NCI-H69 (cell line): ENCODE measurements around the gene ATP8B4.
"Not testable (repeated sequence)": the region's sequence is repeated elsewhere in the genome, so short reads cannot be mapped to it uniquely, and the experiment has no call there.

Experiments
- DNase-seq: peaks from one replicate; lab custom pipeline; 2025; lab: John Stamatoyannopoulos, UW

Gene ATP8B4

GRCh38 chr15:50109076-50109987 is 9.7 kb downstream of the ATP8B4 start:
- no peak for DNase-seq

- DNase-seq, result no peak
Observed at GRCh38 chr15:50108461-50108860, 10.6 kb downstream of the ATP8B4 start.

- no peak for DNase-seq
Observed at GRCh38 chr15:50107591-50108408, 11.2 kb downstream of the ATP8B4 start.

- DNase-seq, result no peak
Observed at GRCh38 chr15:50107157-50107556, 11.9 kb downstream of the ATP8B4 start.

- DNase-seq, result no peak
Observed at GRCh38 chr15:50106457-50106856, 12.6 kb downstream of the ATP8B4 start.

- DNase-seq, result no peak
Observed at GRCh38 chr15:50100486-50100885, 18.5 kb downstream of the ATP8B4 start.

- no peak for DNase-seq
Observed at GRCh38 chr15:50098545-50098944, 20.5 kb downstream of the ATP8B4 start.

- DNase-seq, result no peak
Observed at GRCh38 chr15:50095938-50096821, 22.9 kb downstream of the ATP8B4 start.

- not testable (repeated sequence) for DNase-seq
Observed at GRCh38 chr15:50089386-50089785, 29.6 kb downstream of the ATP8B4 start.

GRCh38 chr15:50084932-50085331 is 34.1 kb downstream of the ATP8B4 start:
- DNase-seq, result no peak

- no peak for DNase-seq
Observed at GRCh38 chr15:50083424-50084025, 35.5 kb downstream of the ATP8B4 start.

GRCh38 chr15:50082066-50082465 is 37.0 kb downstream of the ATP8B4 start:
- DNase-seq, result no peak

- DNase-seq, result no peak
Observed at GRCh38 chr15:50077651-50078050, 41.4 kb downstream of the ATP8B4 start.

GRCh38 chr15:50077176-50077575 is 41.9 kb downstream of the ATP8B4 start:
- DNase-seq, result no peak

GRCh38 chr15:50075319-50075718 is 43.7 kb downstream of the ATP8B4 start:
- no peak for DNase-seq

GRCh38 chr15:50071551-50072258 is 47.3 kb downstream of the ATP8B4 start:
- DNase-seq, result no peak

- no peak for DNase-seq
Observed at GRCh38 chr15:50068016-50068415, 51.0 kb downstream of the ATP8B4 start.

- no peak for DNase-seq
Observed at GRCh38 chr15:50067254-50067653, 51.8 kb downstream of the ATP8B4 start.

GRCh38 chr15:50066666-50067065 is 52.4 kb downstream of the ATP8B4 start:
- DNase-seq, result no peak

GRCh38 chr15:50066202-50066601 is 52.8 kb downstream of the ATP8B4 start:
- DNase-seq, result no peak

GRCh38 chr15:50065279-50065678 is 53.8 kb downstream of the ATP8B4 start:
- no peak for DNase-seq
